Coronary artery (tissue), 2 donors: Measurements from ENCODE around the gene GALK1.
A peak's percentile ranks its signal among the peaks of the same experiment; 100 is the strongest.

ENCODE experiments used
- DNase-seq: peaks from one replicate; pipeline ENCODE4 v3.0.0-alpha.2; 2017; ENCODE audit warnings: low spot score
- H3K27ac ChIP-seq, 2 donors: fragments of 200-600 bp; sonication (generic); one replicate each; pipeline ENCODE4 v1.5.1; 2016 to 2019
- H3K4me3 ChIP-seq: fragments of 200-600 bp; sonication (generic); 2 replicates; pipeline ENCODE4 v1.5.1; 2016; ENCODE audit warnings: mild to moderate bottlenecking, moderate library complexity
- CTCF ChIP-seq: fragments of 200-600 bp; sonication (generic); IDR thresholded peaks from one replicate; pipeline ENCODE4 v1.5.1; 2019; ENCODE audit warnings: antibody characterized with exemption

The GALK1 gene

GRCh38 chr17:75740215-75740614 lies 24.8 kb downstream of the GALK1 start:
- H3K4me3 ChIP-seq: no peak overlapping the region

GRCh38 chr17:75739801-75740200 lies 25.2 kb downstream of the GALK1 start:
- TF ChIP-seq CTCF: no peak
- Histone ChIP-seq H3K27ac (no peak overlapping the region), H3K4me3 (no peak overlapping the region)
- DNase-seq: no peak

More at GRCh38 chr17:75740215-75740614, 24.8 kb downstream of the GALK1 start:
- no peak for DNase-seq
- H3K27ac ChIP-seq: no peak overlapping the region
- no peak for TF ChIP-seq CTCF

GRCh38 chr17:75739174-75739573 lies 25.8 kb downstream of the GALK1 start:
- TF ChIP-seq CTCF: no peak
- no peak overlapping the region for H3K27ac ChIP-seq
- no peak overlapping the region for H3K4me3 ChIP-seq
- no peak for DNase-seq

DNA sequence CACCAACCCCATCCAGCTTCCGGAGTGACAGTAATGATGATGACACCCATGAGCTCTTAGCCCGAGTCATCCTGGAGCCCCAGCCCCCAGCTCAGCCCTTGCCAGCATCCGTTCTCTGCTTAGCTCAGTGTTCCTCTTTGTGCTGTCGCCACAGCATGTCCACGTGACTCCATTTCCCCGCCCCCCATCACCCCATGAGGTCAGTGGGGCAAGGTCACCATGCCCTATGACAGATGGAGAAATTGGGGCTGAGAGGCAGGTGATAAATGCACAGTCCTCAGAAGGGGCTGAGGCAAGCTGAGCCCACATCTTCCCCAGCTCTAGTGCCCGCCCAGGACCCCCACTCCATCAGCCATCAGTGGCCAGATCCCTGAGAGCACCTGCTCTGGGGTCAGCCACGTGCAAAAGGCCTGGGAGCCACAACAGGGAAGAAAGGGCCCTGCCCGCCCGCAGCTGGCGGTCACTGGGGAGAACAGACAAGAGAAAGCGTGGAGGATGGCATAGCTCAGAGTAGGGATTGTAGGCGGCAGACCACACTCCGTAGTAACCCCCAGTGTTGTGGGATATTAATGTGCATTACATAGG lies 26.7 kb downstream of the GALK1 start:
- TF ChIP-seq CTCF: no peak
- peak overlapping the region in 1 of 2 donors; percentile 11 for H3K27ac ChIP-seq
- no peak overlapping the region for H3K4me3 ChIP-seq
- DNase-seq: no peak

DNA sequence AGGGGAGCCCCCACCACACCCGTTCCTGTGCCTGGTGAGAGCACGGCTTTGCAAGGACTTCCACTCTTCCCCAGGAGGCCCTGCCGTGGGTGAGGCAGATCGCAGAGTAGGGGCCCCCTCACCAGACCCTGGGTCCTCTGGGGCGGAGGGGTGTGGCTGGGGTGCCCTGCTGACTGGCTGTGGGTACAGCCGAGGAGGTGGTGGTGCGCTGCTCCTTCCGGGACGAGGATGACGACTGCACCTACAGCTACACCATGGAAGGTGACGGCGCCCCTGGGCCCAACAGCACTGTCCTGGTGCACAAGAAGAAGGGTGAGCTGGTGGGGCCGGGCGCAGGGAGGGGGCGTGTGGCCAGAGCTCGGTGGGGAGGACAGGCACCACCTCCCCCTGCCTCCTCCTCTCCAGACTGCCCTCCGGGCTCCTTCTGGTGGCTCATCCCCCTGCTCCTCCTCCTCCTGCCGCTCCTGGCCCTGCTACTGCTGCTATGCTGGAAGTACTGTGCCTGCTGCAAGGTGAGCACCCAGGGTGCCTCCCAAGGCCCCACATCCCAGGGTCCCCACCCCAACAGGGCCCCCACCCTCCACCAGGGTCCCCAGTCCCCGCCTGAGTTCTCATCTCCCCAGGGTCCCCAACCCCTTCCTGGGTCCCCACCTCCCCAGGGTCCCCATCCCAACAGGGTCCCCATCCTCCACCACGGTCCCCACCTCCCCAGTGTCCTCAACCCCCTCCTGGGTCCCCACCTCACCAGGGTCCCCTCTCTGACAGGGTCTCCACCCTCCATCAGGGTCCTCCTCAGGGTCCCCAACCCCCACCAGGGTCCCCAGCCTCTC lies 27.6 kb downstream of the GALK1 start:
- no peak for DNase-seq
- TF ChIP-seq CTCF: no peak
- H3K4me3 ChIP-seq: no peak overlapping the region
- H3K27ac ChIP-seq: no peak overlapping the region

- H3K27ac ChIP-seq: no peak overlapping the region
- H3K4me3 ChIP-seq: no peak overlapping the region
- no peak for DNase-seq
- no peak for TF ChIP-seq CTCF
Observed at GRCh38 chr17:75736173-75736835, 28.7 kb downstream of the GALK1 start.
